SK-N-SH treated with all-trans-retinoic acid at 6 μM for 48 hours (cell line): ENCODE results near the gene COL9A3.

Source experiments
- BACH2 ChIP-seq: fragments of 250-450 bp; sonication (Bioruptor Pico); IDR thresholded peaks from 2 replicates; pipeline ENCODE4 v1.9.0; 2021; ENCODE audit warnings: mild to moderate bottlenecking, borderline replicate concordance
- CSDC2 ChIP-seq: fragments of 250-450 bp; sonication (Bioruptor Pico); IDR thresholded peaks from 2 replicates; pipeline ENCODE4 v1.5.0; 2020; ENCODE audit warnings: mild to moderate bottlenecking, moderate library complexity
- RARB ChIP-seq: fragments of 250-450 bp; sonication (Bioruptor Pico); IDR thresholded peaks from 2 replicates; pipeline ENCODE4 v1.8.0; 2021; ENCODE audit warnings: mild to moderate bottlenecking, moderate library complexity
- ZC3H10 ChIP-seq: fragments of 250-450 bp; sonication (Bioruptor Pico); IDR thresholded peaks from 2 replicates; pipeline ENCODE4 v1.5.1; 2021; ENCODE audit warnings: mild to moderate bottlenecking, moderate library complexity
- ZNF565 ChIP-seq: fragments of 450-650 bp; formaldehyde crosslinking; conservative IDR thresholded peaks from 2 replicates; pipeline ENCODE4 v1.5.0; 2020; ENCODE audit warnings: low read depth, mild to moderate bottlenecking, moderate library complexity
- TF ChIP-seq, protein P1 (sequence below): fragments of 250-450 bp; sonication (Bioruptor Pico); IDR thresholded peaks from 2 replicates; pipeline ENCODE4 v1.8.0; 2020; ENCODE audit warnings: mild to moderate bottlenecking, moderate library complexity, borderline replicate concordance
- TF ChIP-seq, protein P2 (sequence below): fragments of 250-450 bp; sonication (Bioruptor Pico); IDR thresholded peaks from 2 replicates; pipeline ENCODE4 v1.5.1; 2020; ENCODE audit warnings: low read depth, mild to moderate bottlenecking, moderate library complexity

DNA sequence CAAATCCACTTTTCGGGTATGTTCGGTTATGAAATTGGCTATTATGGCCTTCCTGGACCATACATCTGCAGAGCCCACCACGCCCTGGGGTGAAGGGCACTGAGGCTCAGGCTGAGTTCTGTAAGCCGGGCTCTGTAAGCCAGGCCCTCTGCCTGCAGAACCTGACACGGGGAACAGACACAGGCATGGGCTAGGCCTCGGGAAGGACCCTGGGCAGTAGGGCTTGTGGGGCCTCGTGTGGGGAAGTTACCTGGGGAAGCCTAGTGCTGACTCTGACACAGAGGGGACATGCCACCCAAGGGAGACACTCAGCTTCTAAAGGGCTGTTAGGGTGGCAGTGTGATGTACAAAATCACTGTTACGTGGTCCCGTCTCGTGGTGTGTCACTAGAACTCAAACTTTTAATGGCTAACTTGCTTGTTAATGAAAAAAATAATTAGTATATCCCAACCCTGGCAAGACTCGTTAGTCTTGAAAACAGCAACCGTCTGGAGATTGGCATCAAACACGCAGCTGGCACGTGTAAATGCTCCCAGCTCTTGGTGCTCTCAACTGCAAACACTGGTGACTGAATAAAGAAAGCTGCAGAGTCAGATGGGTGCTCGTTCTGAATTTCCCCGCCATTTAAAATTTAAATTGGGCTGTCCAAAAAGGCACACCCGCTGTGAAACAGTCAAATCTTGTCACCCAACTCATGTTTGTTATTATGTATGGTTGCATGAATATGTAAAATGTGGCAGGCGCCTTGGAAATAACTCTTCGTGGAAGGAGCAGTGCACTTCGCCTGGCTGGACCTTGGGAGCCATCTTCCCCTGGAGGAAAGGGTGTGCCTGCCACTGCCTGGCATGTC is 68.4 kb downstream of the COL9A3 start:
- TF ChIP-seq RARB (no peak), ZC3H10 (CRISPR knock-in tag) (no peak), BACH2 (no peak), CSDC2 (no peak), ZNF565 (CRISPR knock-in tag) (no peak)
- TF ChIP-seq, protein P1, sequence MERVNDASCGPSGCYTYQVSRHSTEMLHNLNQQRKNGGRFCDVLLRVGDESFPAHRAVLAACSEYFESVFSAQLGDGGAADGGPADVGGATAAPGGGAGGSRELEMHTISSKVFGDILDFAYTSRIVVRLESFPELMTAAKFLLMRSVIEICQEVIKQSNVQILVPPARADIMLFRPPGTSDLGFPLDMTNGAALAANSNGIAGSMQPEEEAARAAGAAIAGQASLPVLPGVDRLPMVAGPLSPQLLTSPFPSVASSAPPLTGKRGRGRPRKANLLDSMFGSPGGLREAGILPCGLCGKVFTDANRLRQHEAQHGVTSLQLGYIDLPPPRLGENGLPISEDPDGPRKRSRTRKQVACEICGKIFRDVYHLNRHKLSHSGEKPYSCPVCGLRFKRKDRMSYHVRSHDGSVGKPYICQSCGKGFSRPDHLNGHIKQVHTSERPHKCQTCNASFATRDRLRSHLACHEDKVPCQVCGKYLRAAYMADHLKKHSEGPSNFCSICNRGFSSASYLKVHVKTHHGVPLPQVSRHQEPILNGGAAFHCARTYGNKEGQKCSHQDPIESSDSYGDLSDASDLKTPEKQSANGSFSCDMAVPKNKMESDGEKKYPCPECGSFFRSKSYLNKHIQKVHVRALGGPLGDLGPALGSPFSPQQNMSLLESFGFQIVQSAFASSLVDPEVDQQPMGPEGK (CRISPR knock-in tag) = no peak
- TF ChIP-seq, protein P2, sequence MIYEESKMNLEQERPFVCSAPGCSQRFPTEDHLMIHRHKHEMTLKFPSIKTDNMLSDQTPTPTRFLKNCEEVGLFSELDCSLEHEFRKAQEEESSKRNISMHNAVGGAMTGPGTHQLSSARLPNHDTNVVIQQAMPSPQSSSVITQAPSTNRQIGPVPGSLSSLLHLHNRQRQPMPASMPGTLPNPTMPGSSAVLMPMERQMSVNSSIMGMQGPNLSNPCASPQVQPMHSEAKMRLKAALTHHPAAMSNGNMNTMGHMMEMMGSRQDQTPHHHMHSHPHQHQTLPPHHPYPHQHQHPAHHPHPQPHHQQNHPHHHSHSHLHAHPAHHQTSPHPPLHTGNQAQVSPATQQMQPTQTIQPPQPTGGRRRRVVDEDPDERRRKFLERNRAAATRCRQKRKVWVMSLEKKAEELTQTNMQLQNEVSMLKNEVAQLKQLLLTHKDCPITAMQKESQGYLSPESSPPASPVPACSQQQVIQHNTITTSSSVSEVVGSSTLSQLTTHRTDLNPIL (CRISPR knock-in tag) = no peak
